Transverse colon (tissue), 4 donors: ENCODE measurements around the gene CNBD2. TPM values are rescaled to one million over a fixed set of nuclear protein-coding genes. Genes with fewer than 3 reads are reported as not detected.

Experiments used
- DNase-seq: peaks from one replicate; pipeline ENCODE4 v3.0.0-alpha.2; 2019
- H3K27ac ChIP-seq, 4 donors: fragments of 200-600 bp; sonication (generic); 2 replicates each; pipeline ENCODE4 v1.5.1; 2016 to 2018; ENCODE audit warnings: inconsistent platforms in 4 of 4
- H3K27me3 ChIP-seq: fragments of 200-600 bp; sonication (generic); 2 replicates; pipeline ENCODE4 v1.5.1; 2017; ENCODE audit warnings: inconsistent platforms
- H3K36me3 ChIP-seq, 4 donors: fragments of 200-600 bp; sonication (generic); 2 replicates each; pipeline ENCODE4 v1.5.1; 2017 to 2019; ENCODE audit warnings: inconsistent platforms in 4 of 4
- H3K4me1 ChIP-seq, 4 donors: fragments of 200-600 bp; sonication (generic); 2 replicates each; pipeline ENCODE4 v1.5.1; 2017 to 2020; ENCODE audit warnings: inconsistent platforms in 4 of 4
- H3K4me3 ChIP-seq, 4 donors: fragments of 200-600 bp; sonication (generic); 1 replicate in 1 of 4; 2 replicates in 3 of 4; pipeline versions ENCODE4 v1.5.1 to v1.6.1; 2017 to 2019; ENCODE audit warnings: inconsistent platforms in 4 of 4
- H3K9me3 ChIP-seq, 2 donors: fragments of 200-600 bp; sonication (generic); 2 replicates each; pipeline ENCODE4 v1.5.1; 2017 to 2019; ENCODE audit warnings: inconsistent platforms in 2 of 2
- EP300 ChIP-seq: sonication (generic); formaldehyde crosslinking; IDR thresholded peaks from one replicate; pipeline ENCODE4 v1.6.1; 2017; ENCODE audit warnings: antibody characterized with exemption, low read depth
- POLR2A ChIP-seq: fragments of 450-650 bp; IDR thresholded peaks from one replicate; pipeline ENCODE4 v1.6.1; 2016; ENCODE audit warnings: antibody characterized with exemption, mild to moderate bottlenecking, moderate library complexity
- POLR2AphosphoS5 ChIP-seq, 3 donors: sonication (generic); formaldehyde crosslinking; IDR thresholded peaks; one replicate each; pipeline ENCODE4 v1.6.1; 2016; ENCODE audit warnings: antibody characterized with exemption in 3 of 3
- WGBS, 2 donors: methylation state at CpG; one replicate each; pipeline ENCODE4 v1.1.5; 2018; ENCODE audit warnings: low coverage in 1 of 2; 5-methylcytosine and 5-hydroxymethylcytosine counted together
- in situ Hi-C, 4 donors: fragments of 200-750 bp; cut with MboI; loops; one replicate each; pipeline versions ENCODE4 v1.15.0 to v1.15.1; 2017; ENCODE audit warnings: low sequenced_read_pairs in 3 of 4, low pct_ligation_motif_present in 1 of 4, low pct_unique_long_range_greater_than_20kb in 1 of 4
- intact Hi-C: fragments of 100-400 bp; cut with DNase I; formaldehyde crosslinking; loops from one replicate; pipeline ENCODE4 v1.15.1; 2023; ENCODE audit warnings: low total_unique reads
- total RNA-seq, 4 donors: library from RNA; depleted of rRNA; stranded (reverse); fragments of >200 nt; gene quantifications; one replicate each; pipeline ENCODE4 v1.1.0, GENCODE V29; 2016
- TF ChIP-seq, protein P1 (sequence below), 5 experiments: fragments of 200-600 bp in 3 of 5; fragments of 450-650 bp in 2 of 5; sonication (generic) in 3 of 5; IDR thresholded peaks; 1 replicate in 2 of 5; 2 replicates in 3 of 5; pipeline ENCODE4 v1.5.1; 2016 to 2017; ENCODE audit warnings: antibody characterized with exemption in 5 of 5, inconsistent platforms in 3 of 5, mild to moderate bottlenecking in 2 of 5, moderate library complexity in 1 of 5

The CNBD2 gene
- total RNA-seq, result 1 to 10 TPM in 3 of 4 donors, not detected in 1; 6.2 to 9.4 (median 7.8) TPM

- no peaks in the 10 kb centered on the region for H3K9me3 ChIP-seq
- DNase-seq, result no peak
- no peak within 1 kb of the TSS for H3K4me3 ChIP-seq
- no peak within 1 kb of the TSS for H3K27ac ChIP-seq
- WGBS, 2 donors, result 86% methylated on average over 3 of the region's 3 CpGs; no CpG with 5 or more reads in 1 of the 2 donors
- no peaks in the 10 kb centered on the region for H3K27me3 ChIP-seq
- TF ChIP-seq, protein P1, sequence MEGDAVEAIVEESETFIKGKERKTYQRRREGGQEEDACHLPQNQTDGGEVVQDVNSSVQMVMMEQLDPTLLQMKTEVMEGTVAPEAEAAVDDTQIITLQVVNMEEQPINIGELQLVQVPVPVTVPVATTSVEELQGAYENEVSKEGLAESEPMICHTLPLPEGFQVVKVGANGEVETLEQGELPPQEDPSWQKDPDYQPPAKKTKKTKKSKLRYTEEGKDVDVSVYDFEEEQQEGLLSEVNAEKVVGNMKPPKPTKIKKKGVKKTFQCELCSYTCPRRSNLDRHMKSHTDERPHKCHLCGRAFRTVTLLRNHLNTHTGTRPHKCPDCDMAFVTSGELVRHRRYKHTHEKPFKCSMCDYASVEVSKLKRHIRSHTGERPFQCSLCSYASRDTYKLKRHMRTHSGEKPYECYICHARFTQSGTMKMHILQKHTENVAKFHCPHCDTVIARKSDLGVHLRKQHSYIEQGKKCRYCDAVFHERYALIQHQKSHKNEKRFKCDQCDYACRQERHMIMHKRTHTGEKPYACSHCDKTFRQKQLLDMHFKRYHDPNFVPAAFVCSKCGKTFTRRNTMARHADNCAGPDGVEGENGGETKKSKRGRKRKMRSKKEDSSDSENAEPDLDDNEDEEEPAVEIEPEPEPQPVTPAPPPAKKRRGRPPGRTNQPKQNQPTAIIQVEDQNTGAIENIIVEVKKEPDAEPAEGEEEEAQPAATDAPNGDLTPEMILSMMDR (IDR thresholded peaks at IDR 0.05), result no peak
- TF ChIP-seq POLR2A (no peak), EP300 (no peak), POLR2AphosphoS5 (IDR thresholded peaks at IDR 0.05) (no peak)
- in situ Hi-C loops (no loop called here), intact Hi-C loops (loop anchor here (2.0 kb wide), 1 partner anchor 65 kb away; no protein-coding TSS in a partner anchor)
- peaks cover 0 to 11% (median 5%) of the 10 kb centered on the region in 4 donors for H3K4me1 ChIP-seq
- no peaks in the 10 kb centered on the region for H3K36me3 ChIP-seq
These were observed at the start of gene CNBD2 for GRCh38 chr20:35967979-35968640. Gene CNBD2 (plus strand): TSS chr20:35968590. CDS start chr20:35968763, 173 bp downstream.

DNA sequence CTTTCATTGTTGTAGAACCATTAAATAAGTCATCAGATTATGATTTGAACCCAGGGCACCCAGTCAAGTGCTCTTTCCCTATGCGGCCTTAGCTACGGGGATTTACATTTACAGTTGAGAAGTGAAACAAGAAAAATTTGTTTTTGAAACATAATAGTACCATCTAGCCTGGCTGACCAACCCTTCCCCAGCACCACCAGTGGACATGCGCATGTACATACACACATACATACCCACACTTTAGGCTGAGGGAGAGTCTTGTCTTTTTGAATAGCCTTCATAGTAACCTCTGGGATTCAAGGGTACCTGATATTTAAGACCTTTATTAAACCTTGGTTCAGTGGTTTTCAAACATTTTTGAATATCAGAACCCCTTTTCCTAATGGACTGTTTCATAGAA is 47.9 kb upstream of the CNBD2 start:
- in situ Hi-C loops, result no loop called here

GRCh38 chr20:35929301-35929700 is 39.1 kb upstream of the CNBD2 start:
- intact Hi-C loops, result no loop called here
- in situ Hi-C loops, result no loop called here
- no peak for TF ChIP-seq POLR2AphosphoS5 (IDR thresholded peaks at IDR 0.05)
- no peak for TF ChIP-seq POLR2A
- TF ChIP-seq, protein P1 (IDR thresholded peaks at IDR 0.05), result no peak
- no peak for TF ChIP-seq EP300
- H3K4me3 ChIP-seq, result no peak overlapping the region
- no peaks in the 10 kb centered on the region for H3K4me1 ChIP-seq
- H3K9me3 ChIP-seq, result no peaks in the 10 kb centered on the region
- peaks cover 0 to 20% (median 6%) of the 10 kb centered on the region in 4 donors for H3K36me3 ChIP-seq
- DNase-seq, result no peak
- 95% methylated on average over 2 of the region's 2 CpGs; no CpG with 5 or more reads in 1 of the 2 donors for WGBS, 2 donors
- no peaks in the 10 kb centered on the region for H3K27me3 ChIP-seq
- no peak overlapping the region for H3K27ac ChIP-seq

More for the DNA sequence above, 47.9 kb upstream of the CNBD2 start:
- Histone ChIP-seq H3K4me1 (no peaks in the 10 kb centered on the region), H3K27me3 (no peaks in the 10 kb centered on the region), H3K4me3 (no peak overlapping the region), H3K27ac (no peak overlapping the region), H3K36me3 (peaks cover 0 to 36% (median 5%) of the 10 kb centered on the region in 4 donors), H3K9me3 (no peaks in the 10 kb centered on the region)
- WGBS, 2 donors, result 87 to 92% methylated on average over 3 of the region's 3 CpGs
- intact Hi-C loops, result no loop called here
- DNase-seq, result no peak
- TF ChIP-seq, protein P1 (IDR thresholded peaks at IDR 0.05), result no peak
- TF ChIP-seq EP300, result no peak
- no peak for TF ChIP-seq POLR2A
- no peak for TF ChIP-seq POLR2AphosphoS5 (IDR thresholded peaks at IDR 0.05)

DNA sequence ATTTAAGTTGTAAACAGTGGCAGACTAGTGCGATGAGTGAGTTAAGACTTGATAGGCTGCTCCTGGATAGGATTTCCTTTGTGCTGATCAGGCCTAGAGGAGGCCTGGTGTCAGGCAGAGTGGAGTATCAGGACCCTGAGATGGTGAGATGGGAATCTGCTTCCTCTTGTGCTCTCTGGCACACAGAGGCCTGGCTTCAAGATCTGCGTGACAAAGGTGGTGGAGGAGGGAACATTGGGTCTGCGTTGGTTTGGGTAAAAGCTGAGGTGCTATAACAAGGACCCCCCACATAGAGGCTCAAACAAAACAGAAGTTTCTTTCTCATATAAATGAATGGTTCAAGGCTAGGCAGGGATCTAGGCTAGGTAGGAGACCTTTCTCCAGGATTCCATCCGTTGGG is 34.3 kb upstream of the CNBD2 start:
- no peak for DNase-seq
- H3K4me3 ChIP-seq, result no peak overlapping the region
- in situ Hi-C loops, result no loop called here
- TF ChIP-seq POLR2AphosphoS5 (IDR thresholded peaks at IDR 0.05) (no peak), EP300 (no peak), POLR2A (no peak)
- TF ChIP-seq, protein P1 (IDR thresholded peaks at IDR 0.05), result no peak
- 60 to 94% methylated on average over 1 to 4 of the region's 4 CpGs for WGBS, 2 donors
- intact Hi-C loops, result no loop called here
- no peaks in the 10 kb centered on the region for H3K27me3 ChIP-seq
- H3K36me3 ChIP-seq, result peaks cover 0 to 17% (median 8%) of the 10 kb centered on the region in 4 donors
- no peaks in the 10 kb centered on the region for H3K4me1 ChIP-seq
- no peaks in the 10 kb centered on the region for H3K9me3 ChIP-seq
- H3K27ac ChIP-seq, result no peak overlapping the region
